ENCODE results near the gene ABLIM3.

Gene ABLIM3

GRCh38 chr5:149202910-149203451, 61.7 kb downstream of the ABLIM3 start:
- no peak for DNase-seq
- TF ChIP-seq POLR2A (IDR thresholded peaks at IDR 0.05; ENCODE audit: low read length) (no peak), GATA1 (IDR thresholded peaks at IDR 0.05; ENCODE audit: low read depth, low read length) (no peak)

GRCh38 chr5:149203921-149204441, 62.7 kb downstream of the ABLIM3 start:
- no peak for DNase-seq
- TF ChIP-seq GATA1 (IDR thresholded peaks at IDR 0.05; ENCODE audit: low read depth, low read length) (no peak), POLR2A (IDR thresholded peaks at IDR 0.05; ENCODE audit: low read length) (no peak)

- DNase-seq, result no peak
- TF ChIP-seq POLR2A (IDR thresholded peaks at IDR 0.05; ENCODE audit: low read length) (no peak), GATA1 (IDR thresholded peaks at IDR 0.05; ENCODE audit: low read depth, low read length) (no peak)
These were observed 64.6 kb downstream of the ABLIM3 start for GRCh38 chr5:149205625-149206523.

- no peak for TF ChIP-seq POLR2A (IDR thresholded peaks at IDR 0.05; ENCODE audit: low read length)
- TF ChIP-seq GATA1 (IDR thresholded peaks at IDR 0.05; ENCODE audit: low read depth, low read length), result no peak
- no peak for DNase-seq
These were observed 65.3 kb downstream of the ABLIM3 start for GRCh38 chr5:149206524-149207141.

GRCh38 chr5:149207831-149208230, 66.5 kb downstream of the ABLIM3 start:
- TF ChIP-seq GATA1 (IDR thresholded peaks at IDR 0.05; ENCODE audit: low read depth, low read length) (no peak), POLR2A (IDR thresholded peaks at IDR 0.05; ENCODE audit: low read length) (no peak)
- DNase-seq, result no peak

GRCh38 chr5:149210225-149210624, 68.9 kb downstream of the ABLIM3 start:
- DNase-seq, result no peak
- TF ChIP-seq POLR2A (IDR thresholded peaks at IDR 0.05; ENCODE audit: low read length) (no peak), GATA1 (IDR thresholded peaks at IDR 0.05; ENCODE audit: low read depth, low read length) (no peak)

GRCh38 chr5:149210968-149211490, 69.7 kb downstream of the ABLIM3 start:
- TF ChIP-seq GATA1 (IDR thresholded peaks at IDR 0.05; ENCODE audit: low read depth, low read length) (no peak), POLR2A (IDR thresholded peaks at IDR 0.05; ENCODE audit: low read length) (no peak)
- no peak for DNase-seq

GRCh38 chr5:149211566-149211965, 70.3 kb downstream of the ABLIM3 start:
- DNase-seq, result no peak
- TF ChIP-seq GATA1 (IDR thresholded peaks at IDR 0.05; ENCODE audit: low read depth, low read length) (no peak), POLR2A (IDR thresholded peaks at IDR 0.05; ENCODE audit: low read length) (no peak)

GRCh38 chr5:149212198-149212951, 71.1 kb downstream of the ABLIM3 start:
- DNase-seq, result no peak

GRCh38 chr5:149213264-149213880, 72.1 kb downstream of the ABLIM3 start:
- TF ChIP-seq GATA1 (IDR thresholded peaks at IDR 0.05; ENCODE audit: low read depth, low read length) (no peak), POLR2A (IDR thresholded peaks at IDR 0.05; ENCODE audit: low read length) (no peak)
- DNase-seq, result no peak

More at GRCh38 chr5:149212198-149212951, 71.1 kb downstream of the ABLIM3 start:
- TF ChIP-seq POLR2A (IDR thresholded peaks at IDR 0.05; ENCODE audit: low read length) (no peak), GATA1 (IDR thresholded peaks at IDR 0.05; ENCODE audit: low read depth, low read length) (no peak)

GRCh38 chr5:149215478-149216090, 74.3 kb downstream of the ABLIM3 start:
- no peak for DNase-seq
- TF ChIP-seq POLR2A (IDR thresholded peaks at IDR 0.05; ENCODE audit: low read length) (no peak), GATA1 (IDR thresholded peaks at IDR 0.05; ENCODE audit: low read depth, low read length) (no peak)

GRCh38 chr5:149216496-149216895, 75.2 kb downstream of the ABLIM3 start:
- TF ChIP-seq GATA1 (IDR thresholded peaks at IDR 0.05; ENCODE audit: low read depth, low read length), result no peak
- no peak for TF ChIP-seq POLR2A (IDR thresholded peaks at IDR 0.05; ENCODE audit: low read length)
- DNase-seq, result no peak
